ENCODE results near the gene RIN2. TPM values are rescaled to one million over a fixed set of nuclear protein-coding genes. Genes with fewer than 3 reads are reported as not detected.
"Not testable (repeated sequence)": the region's sequence is repeated elsewhere in the genome, so short reads cannot be mapped to it uniquely, and the experiment has no call there.

The RIN2 gene
- total RNA-seq, 1 donor from 2014 or later = 22.1 TPM

DNA sequence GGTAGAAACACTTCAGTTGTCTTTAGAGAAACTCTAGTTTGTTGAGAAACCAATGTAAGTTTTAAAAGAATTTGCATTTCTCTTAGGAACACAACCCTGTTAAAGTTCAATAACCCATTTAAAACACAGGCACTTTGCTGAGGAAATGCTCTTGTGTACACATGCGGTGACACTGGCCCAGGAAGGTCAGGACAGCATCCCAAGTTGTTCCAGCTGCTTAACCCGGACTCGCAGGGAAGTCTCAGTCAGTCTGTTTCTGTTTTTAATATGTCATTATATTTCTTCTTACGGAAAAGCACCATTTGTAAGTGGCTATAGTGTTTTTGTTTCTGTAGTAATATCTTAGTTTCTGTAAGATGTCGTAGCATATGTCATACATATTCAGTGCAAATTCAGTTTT lies 36.9 kb downstream of the RIN2 start:
- H3K27ac Mint-ChIP-seq (ENCODE audit: unreplicated experiment) = no peak overlapping the region
- H3K27me3 Mint-ChIP-seq (ENCODE audit: low read depth) = no peaks in the 10 kb centered on the region
- DNase-seq (ENCODE audit: low read depth, low spot score) = no peak
- TF ChIP-seq, protein P1, sequence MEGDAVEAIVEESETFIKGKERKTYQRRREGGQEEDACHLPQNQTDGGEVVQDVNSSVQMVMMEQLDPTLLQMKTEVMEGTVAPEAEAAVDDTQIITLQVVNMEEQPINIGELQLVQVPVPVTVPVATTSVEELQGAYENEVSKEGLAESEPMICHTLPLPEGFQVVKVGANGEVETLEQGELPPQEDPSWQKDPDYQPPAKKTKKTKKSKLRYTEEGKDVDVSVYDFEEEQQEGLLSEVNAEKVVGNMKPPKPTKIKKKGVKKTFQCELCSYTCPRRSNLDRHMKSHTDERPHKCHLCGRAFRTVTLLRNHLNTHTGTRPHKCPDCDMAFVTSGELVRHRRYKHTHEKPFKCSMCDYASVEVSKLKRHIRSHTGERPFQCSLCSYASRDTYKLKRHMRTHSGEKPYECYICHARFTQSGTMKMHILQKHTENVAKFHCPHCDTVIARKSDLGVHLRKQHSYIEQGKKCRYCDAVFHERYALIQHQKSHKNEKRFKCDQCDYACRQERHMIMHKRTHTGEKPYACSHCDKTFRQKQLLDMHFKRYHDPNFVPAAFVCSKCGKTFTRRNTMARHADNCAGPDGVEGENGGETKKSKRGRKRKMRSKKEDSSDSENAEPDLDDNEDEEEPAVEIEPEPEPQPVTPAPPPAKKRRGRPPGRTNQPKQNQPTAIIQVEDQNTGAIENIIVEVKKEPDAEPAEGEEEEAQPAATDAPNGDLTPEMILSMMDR (conservative IDR thresholded peaks at IDR 0.05) = no peak
- no peaks in the 10 kb centered on the region for H3K9me3 Mint-ChIP-seq
- peaks cover 3% of the 10 kb centered on the region for H3K36me3 Mint-ChIP-seq (ENCODE audit: low read depth)
- peaks cover 5% of the 10 kb centered on the region for H3K4me1 Mint-ChIP-seq
- H3K4me3 Mint-ChIP-seq = no peak overlapping the region

DNA sequence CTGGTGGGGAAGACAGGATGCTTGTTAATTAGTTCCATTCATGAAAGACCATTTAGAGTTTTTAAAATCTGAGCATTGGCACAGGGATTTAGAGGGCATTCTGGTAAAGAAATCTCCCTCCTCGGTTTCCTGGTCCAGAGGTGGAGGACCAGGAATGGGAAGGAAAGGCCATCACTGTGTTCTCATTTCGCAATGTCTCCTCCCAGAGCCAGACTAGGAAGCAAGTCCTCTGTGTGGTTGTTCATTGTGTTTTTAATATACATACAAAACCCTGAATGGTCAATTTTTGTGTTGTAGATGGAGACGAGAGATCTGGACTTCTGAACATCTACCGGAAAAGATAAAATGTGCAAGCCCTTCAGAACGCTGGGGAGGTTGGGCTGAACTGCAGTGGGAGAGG lies 41.3 kb downstream of the RIN2 start:
- H3K4me3 Mint-ChIP-seq = no peak overlapping the region

DNA sequence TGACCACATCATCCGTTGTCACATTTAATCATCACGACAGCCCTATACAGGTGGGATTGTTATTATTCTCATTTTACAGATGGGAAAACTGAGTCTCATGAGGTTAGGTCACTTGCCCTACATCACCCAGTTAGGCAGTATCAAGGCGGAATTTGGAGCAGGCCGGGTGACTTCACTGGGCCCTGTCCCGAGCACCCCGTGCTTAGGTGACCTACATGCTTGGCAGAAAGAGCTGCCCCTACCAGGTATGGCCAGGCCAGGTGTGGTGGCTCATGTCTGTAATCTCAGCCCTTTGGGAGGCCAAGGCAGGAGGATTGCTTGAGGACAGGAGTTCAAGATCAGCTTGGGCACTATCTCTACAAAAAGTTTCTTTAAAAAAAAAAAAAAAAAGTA lies 44.0 kb downstream of the RIN2 start:
- no peak for DNase-seq (ENCODE audit: low read depth, low spot score)
- TF ChIP-seq, protein P1 (conservative IDR thresholded peaks at IDR 0.05) = no peak
- no peaks in the 10 kb centered on the region for H3K27me3 Mint-ChIP-seq (ENCODE audit: low read depth)
- H3K27ac Mint-ChIP-seq (ENCODE audit: unreplicated experiment) = no peak overlapping the region
- H3K36me3 Mint-ChIP-seq (ENCODE audit: low read depth) = peaks cover 42% of the 10 kb centered on the region
- no peaks in the 10 kb centered on the region for H3K4me1 Mint-ChIP-seq
- no peak overlapping the region for H3K4me3 Mint-ChIP-seq
- H3K9me3 Mint-ChIP-seq = peaks cover 8% of the 10 kb centered on the region

More for the DNA sequence above, 41.3 kb downstream of the RIN2 start:
- no peaks in the 10 kb centered on the region for H3K27me3 Mint-ChIP-seq (ENCODE audit: low read depth)
- H3K27ac Mint-ChIP-seq (ENCODE audit: unreplicated experiment) = no peak overlapping the region
- no peak for DNase-seq (ENCODE audit: low read depth, low spot score)
- H3K9me3 Mint-ChIP-seq = no peaks in the 10 kb centered on the region
- peaks cover 25% of the 10 kb centered on the region for H3K36me3 Mint-ChIP-seq (ENCODE audit: low read depth)
- H3K4me1 Mint-ChIP-seq = peaks cover 5% of the 10 kb centered on the region
- TF ChIP-seq, protein P1 (conservative IDR thresholded peaks at IDR 0.05) = no peak

DNA sequence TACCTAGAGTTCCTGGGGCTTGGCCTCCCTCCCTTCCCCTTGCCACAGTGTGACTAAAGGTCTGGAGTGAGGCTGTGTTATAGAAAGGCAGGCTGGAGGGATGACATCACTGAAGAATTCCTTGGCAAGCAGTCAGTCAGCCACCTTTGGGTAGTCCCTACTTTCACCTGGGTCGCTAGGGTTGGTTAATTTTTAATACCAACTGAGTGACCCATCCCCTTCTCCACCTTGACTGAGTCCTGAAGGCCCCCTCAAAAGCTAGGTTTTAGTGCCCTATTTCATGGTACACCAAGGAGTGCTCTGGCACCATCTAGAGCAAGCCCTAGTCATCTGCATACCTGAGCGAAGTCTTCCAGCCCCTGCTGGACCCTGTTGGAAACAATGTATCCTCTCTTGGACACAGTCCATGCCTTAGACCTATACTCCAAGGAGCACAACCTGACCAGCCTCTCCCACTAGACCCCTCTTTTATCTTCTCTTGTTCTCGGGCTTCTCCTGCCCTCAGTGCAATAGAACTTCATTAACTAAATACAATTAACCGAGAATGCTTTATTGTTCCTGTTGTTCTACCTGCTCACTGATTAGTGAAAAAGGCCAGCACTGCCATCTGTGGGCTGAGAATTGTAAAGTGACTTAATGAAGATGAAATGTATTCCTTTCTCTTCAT lies 44.6 kb downstream of the RIN2 start:
- TF ChIP-seq, protein P1 (conservative IDR thresholded peaks at IDR 0.05) = peak; percentile 60
- H3K4me1 Mint-ChIP-seq = no peaks in the 10 kb centered on the region
- no peak overlapping the region for H3K27ac Mint-ChIP-seq (ENCODE audit: unreplicated experiment)
- DNase-seq (ENCODE audit: low read depth, low spot score) = no peak
- H3K9me3 Mint-ChIP-seq = peaks cover 8% of the 10 kb centered on the region
- no peaks in the 10 kb centered on the region for H3K27me3 Mint-ChIP-seq (ENCODE audit: low read depth)
- no peak overlapping the region for H3K4me3 Mint-ChIP-seq
- H3K36me3 Mint-ChIP-seq (ENCODE audit: low read depth) = peaks cover 42% of the 10 kb centered on the region

DNA sequence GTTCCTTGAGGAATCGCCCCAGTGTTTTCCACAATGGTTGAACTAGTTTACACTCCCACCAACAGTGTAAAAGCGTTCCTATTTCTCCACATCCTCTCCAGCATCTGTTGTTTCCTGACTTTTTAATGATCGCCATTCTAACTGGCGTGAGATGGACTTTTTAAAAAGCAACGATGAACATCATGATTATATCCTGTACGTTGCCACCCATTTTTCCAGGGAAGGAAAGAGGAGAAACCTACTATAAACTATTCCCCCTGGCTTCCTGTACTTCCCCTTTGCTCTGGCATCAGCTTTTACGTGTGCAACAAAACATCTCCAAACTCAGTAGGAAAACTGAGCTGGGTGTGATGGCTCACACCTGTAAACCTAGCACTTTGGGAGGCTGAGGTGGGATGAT lies 48.2 kb downstream of the RIN2 start:
- DNase-seq (ENCODE audit: low read depth, low spot score); H3K27ac Mint-ChIP-seq (ENCODE audit: unreplicated experiment); H3K4me3 Mint-ChIP-seq; H3K9me3 Mint-ChIP-seq; H3K4me1 Mint-ChIP-seq; H3K27me3 Mint-ChIP-seq (ENCODE audit: low read depth): not testable (repeated sequence)
- peaks cover 54% of the 10 kb centered on the region for H3K36me3 Mint-ChIP-seq (ENCODE audit: low read depth)

DNA sequence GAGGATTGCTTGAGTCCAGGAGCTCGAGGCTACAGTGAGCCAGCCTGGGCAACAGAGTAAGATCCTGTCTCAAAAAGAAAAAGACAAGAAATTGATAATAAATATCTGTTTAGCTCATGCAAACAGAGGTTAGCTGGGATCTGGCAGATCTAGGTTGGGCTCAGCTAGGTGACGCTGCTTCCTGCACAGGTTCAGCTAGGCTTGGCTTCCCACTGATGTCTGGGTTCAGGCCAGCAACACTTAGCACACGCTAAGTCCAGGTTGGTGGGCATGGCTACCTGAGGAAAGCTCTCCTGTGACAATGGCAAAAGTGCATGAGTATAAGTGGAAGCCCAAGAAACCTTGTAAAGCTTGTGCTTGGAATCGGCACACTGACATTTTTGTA lies 48.7 kb downstream of the RIN2 start:
- H3K4me3 Mint-ChIP-seq = no peak overlapping the region
- no peak overlapping the region for H3K27ac Mint-ChIP-seq (ENCODE audit: unreplicated experiment)
- TF ChIP-seq, protein P1 (conservative IDR thresholded peaks at IDR 0.05) = no peak
- H3K27me3 Mint-ChIP-seq (ENCODE audit: low read depth) = no peaks in the 10 kb centered on the region
- H3K4me1 Mint-ChIP-seq = no peaks in the 10 kb centered on the region
- H3K36me3 Mint-ChIP-seq (ENCODE audit: low read depth) = peaks cover 52% of the 10 kb centered on the region
- no peak for DNase-seq (ENCODE audit: low read depth, low spot score)
- H3K9me3 Mint-ChIP-seq = peaks cover 8% of the 10 kb centered on the region
